Measurements from ENCODE around the gene MGA. TPM values are rescaled to one million over a fixed set of nuclear protein-coding genes. Genes with fewer than 3 reads are reported as not detected.

MGA gene
- total and polyA plus RNA-seq, 2 experiments from 2014 or later, result 23.2 to 48.8 TPM

DNA sequence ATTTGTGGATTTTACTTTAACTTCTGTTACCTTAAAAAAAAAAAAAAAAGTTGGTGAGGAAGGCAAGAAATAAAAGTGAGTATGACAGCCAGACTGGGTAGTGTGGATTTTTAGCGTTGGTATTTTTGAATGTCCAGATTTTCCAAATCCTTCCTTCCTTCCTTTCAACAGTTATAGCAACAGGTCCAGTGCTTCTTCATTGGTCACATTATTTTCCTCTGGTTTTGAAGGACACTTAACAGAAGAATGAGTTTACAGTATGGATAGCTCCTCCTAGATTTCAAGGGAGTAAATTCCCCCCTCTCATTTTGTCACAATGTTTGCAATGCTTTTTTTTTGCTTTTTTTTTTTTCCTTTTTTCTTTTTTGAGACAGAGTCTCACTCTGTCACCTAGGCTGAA, 120.5 kb downstream of the MGA start:
- Histone ChIP-seq H3K27ac (peak overlapping the region; percentile 88), H3K27me3 (no peaks in the 10 kb centered on the region), H3K4me1 (ENCODE audit: low read depth) (peaks cover 70% of the 10 kb centered on the region), H3K4me3 (no peak overlapping the region), H3K36me3 (no peaks in the 10 kb centered on the region), H3K9me3 (ENCODE audit: low read depth) (no peaks in the 10 kb centered on the region)
- DNase-seq (ENCODE audit: low read depth in 1 of 2, low spot score in 1 of 2), result no peak
- TF ChIP-seq, protein P1, sequence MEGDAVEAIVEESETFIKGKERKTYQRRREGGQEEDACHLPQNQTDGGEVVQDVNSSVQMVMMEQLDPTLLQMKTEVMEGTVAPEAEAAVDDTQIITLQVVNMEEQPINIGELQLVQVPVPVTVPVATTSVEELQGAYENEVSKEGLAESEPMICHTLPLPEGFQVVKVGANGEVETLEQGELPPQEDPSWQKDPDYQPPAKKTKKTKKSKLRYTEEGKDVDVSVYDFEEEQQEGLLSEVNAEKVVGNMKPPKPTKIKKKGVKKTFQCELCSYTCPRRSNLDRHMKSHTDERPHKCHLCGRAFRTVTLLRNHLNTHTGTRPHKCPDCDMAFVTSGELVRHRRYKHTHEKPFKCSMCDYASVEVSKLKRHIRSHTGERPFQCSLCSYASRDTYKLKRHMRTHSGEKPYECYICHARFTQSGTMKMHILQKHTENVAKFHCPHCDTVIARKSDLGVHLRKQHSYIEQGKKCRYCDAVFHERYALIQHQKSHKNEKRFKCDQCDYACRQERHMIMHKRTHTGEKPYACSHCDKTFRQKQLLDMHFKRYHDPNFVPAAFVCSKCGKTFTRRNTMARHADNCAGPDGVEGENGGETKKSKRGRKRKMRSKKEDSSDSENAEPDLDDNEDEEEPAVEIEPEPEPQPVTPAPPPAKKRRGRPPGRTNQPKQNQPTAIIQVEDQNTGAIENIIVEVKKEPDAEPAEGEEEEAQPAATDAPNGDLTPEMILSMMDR (IDR thresholded peaks at IDR 0.05; ENCODE audit: low read depth, low read length), result no peak

DNA sequence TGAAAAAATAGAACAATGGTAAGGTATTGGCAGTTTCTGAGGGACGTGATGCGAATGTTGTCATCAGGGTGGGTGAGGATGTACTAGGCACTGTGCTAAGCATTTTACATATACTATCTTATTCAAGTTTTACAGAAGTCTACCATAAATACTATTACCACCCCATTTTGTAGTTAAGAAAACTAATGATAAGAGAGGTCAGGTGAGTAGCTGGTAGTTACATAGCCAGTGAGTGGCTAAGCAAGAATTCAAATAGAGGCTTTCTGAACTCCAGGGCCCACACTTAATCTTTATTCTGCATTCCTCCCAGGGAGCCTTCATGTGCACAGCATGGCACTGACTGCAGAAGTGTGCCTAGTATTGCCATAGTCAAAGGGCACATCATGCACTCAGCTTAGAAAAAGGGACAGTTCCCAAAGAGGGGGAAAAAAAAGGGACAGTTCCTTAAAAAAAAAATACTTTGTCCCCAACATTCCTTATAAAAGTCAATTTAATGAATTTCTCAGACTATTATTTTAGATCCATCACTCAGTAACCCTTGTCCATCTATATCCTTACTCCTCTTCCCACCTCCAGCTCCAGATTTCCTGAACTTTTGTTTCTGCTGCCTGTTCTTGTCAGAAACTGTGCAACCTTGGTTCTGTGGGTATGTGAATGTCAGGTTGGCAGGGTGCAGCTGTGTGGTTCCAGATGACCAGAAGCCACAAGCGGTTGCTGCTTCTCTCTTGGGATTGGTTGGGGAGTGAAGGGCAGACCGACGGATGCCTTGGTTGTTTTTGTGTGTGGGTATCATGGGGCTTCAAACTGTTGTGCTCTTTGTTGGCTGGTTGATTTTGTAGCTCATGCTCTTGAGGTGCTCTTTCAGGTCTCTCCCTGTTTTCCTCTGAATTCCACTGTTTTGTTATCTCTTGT, 122.4 kb downstream of the MGA start:
- H3K27me3 ChIP-seq, result no peaks in the 10 kb centered on the region
- peak overlapping the region; percentile 57 for H3K27ac ChIP-seq
- no peak for DNase-seq (ENCODE audit: low read depth in 1 of 2, low spot score in 1 of 2)
- no peaks in the 10 kb centered on the region for H3K9me3 ChIP-seq (ENCODE audit: low read depth)
- H3K36me3 ChIP-seq, result no peaks in the 10 kb centered on the region
- no peak overlapping the region for H3K4me3 ChIP-seq
- H3K4me1 ChIP-seq (ENCODE audit: low read depth), result peaks cover 53% of the 10 kb centered on the region
- TF ChIP-seq, protein P1 (IDR thresholded peaks at IDR 0.05; ENCODE audit: low read depth, low read length), result no peak

DNA sequence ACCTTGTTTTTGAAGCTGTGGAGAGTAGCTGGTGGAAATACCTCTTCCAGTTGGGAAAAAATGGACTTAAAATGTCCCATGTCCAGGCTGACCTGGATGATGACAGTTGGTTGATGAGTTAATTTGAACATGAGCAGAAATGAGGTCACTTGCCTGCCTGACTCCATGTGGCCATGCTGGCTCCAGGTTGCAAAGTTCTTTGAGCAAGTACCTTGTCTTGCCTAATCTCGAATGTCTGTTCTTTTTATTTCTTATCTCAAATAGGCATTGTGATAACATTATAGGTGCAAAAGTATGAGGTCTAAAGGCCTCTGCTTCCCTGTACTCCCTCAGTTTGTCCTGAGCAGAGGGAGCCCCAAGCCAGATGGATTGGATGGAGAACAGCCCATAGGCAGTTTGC, 123.1 kb downstream of the MGA start:
- TF ChIP-seq, protein P1 (IDR thresholded peaks at IDR 0.05; ENCODE audit: low read depth, low read length), result no peak
- H3K27ac ChIP-seq, result peak overlapping the region; percentile 57
- H3K36me3 ChIP-seq, result no peaks in the 10 kb centered on the region
- peaks cover 53% of the 10 kb centered on the region for H3K4me1 ChIP-seq (ENCODE audit: low read depth)
- H3K27me3 ChIP-seq, result no peaks in the 10 kb centered on the region
- H3K4me3 ChIP-seq, result no peak overlapping the region
- no peak for DNase-seq (ENCODE audit: low read depth in 1 of 2, low spot score in 1 of 2)
- H3K9me3 ChIP-seq (ENCODE audit: low read depth), result no peaks in the 10 kb centered on the region

DNA sequence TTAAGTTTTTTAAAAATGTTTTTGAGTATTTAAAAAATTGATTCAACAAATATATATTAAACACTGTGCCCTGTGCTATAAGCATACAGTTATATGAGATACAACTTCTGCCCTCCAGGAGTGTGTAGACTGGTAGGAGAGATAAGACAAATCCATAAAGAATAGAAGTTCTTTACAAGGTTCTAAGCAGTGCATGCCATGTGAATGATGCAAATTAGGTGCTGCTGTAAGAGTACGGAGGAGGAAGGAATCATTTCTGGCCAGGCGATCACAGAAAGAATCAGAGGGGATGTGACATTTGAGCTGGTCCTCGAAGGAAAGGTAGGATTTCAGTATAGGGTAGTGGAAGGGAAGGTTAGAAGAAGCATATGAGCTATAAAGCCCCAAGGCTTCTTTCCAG, 128.1 kb downstream of the MGA start:
- Histone ChIP-seq H3K36me3 (no peaks in the 10 kb centered on the region), H3K4me3 (no peak overlapping the region), H3K9me3 (ENCODE audit: low read depth) (no peaks in the 10 kb centered on the region), H3K4me1 (ENCODE audit: low read depth) (peaks cover 64% of the 10 kb centered on the region), H3K27me3 (no peaks in the 10 kb centered on the region), H3K27ac (peak overlapping the region; percentile 95)
- no peak for DNase-seq (ENCODE audit: low read depth in 1 of 2, low spot score in 1 of 2)
- TF ChIP-seq, protein P1 (IDR thresholded peaks at IDR 0.05; ENCODE audit: low read depth, low read length), result no peak

DNA sequence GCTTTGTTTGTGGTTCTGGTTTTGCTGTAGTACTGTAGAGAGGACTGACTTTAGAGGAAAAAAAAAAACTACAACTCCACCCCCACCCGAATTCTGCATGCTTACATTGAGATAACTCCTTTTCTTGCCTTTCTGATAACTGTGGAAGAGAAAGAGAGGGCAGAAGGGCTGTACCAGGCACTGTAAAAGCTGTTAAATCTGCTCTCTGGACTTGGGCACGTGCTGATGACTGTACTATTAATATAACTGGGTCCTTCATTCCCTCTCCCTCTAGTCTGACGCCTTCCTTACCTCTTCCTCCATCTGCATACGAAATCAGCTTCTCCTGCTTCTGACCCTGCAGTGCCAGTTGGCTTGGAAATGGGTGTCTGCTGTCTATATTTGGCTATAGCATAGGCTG, 129.0 kb downstream of the MGA start:
- Histone ChIP-seq H3K9me3 (ENCODE audit: low read depth) (no peaks in the 10 kb centered on the region), H3K4me3 (no peak overlapping the region), H3K36me3 (no peaks in the 10 kb centered on the region), H3K4me1 (ENCODE audit: low read depth) (peaks cover 65% of the 10 kb centered on the region), H3K27me3 (no peaks in the 10 kb centered on the region), H3K27ac (peak overlapping the region; percentile 95)
- TF ChIP-seq, protein P1 (IDR thresholded peaks at IDR 0.05; ENCODE audit: low read depth, low read length), result no peak
- DNase-seq (ENCODE audit: low read depth in 1 of 2, low spot score in 1 of 2), result peak in 1 of 2 donors; percentile 60

All from cardiac muscle cell (in vitro differentiated cells and primary cell).